ENCODE measurements around the gene MCF2L. TPM values are rescaled to one million over a fixed set of nuclear protein-coding genes. Genes with fewer than 3 reads are reported as not detected.

Gene MCF2L
- total RNA-seq, 1 experiment from 2014 or later, result not detected

- ChIA-PET CTCF (no interaction called here), POLR2A (no interaction called here)
- Mint-ChIP-seq H3K9me3 (ENCODE audit: unreplicated experiment) (no peaks in the 10 kb centered on the region), H3K4me3 (ENCODE audit: unreplicated experiment) (no peak overlapping the region), H3K27ac (ENCODE audit: low read depth, unreplicated experiment) (no peak overlapping the region), H3K36me3 (ENCODE audit: insufficient read depth, unreplicated experiment) (no peaks in the 10 kb centered on the region), H3K27me3 (ENCODE audit: insufficient read depth, unreplicated experiment) (no peaks in the 10 kb centered on the region), H3K4me1 (ENCODE audit: insufficient read depth, unreplicated experiment) (no peaks in the 10 kb centered on the region)
- no peak for DNase-seq (ENCODE audit: unreplicated experiment)
- no peak for TF ChIP-seq CTCF (IDR thresholded peaks at IDR 0.05; ENCODE audit: unreplicated experiment)
- intact Hi-C loops (cut with micrococcal nuclease), result no loop called here
- no TSS peak for BruUV-seq (replicated peaks)
These were observed 97.1 kb downstream of the MCF2L start for GRCh38 chr13:113066142-113066455.

- no TSS peak for BruUV-seq (replicated peaks)
- CTCF ChIA-PET, result no interaction called here
These were observed 97.7 kb downstream of the MCF2L start for GRCh38 chr13:113066746-113067145.

GRCh38 chr13:113069861-113070805 lies 101.1 kb downstream of the MCF2L start:
- no peaks in the 10 kb centered on the region for H3K36me3 Mint-ChIP-seq (ENCODE audit: insufficient read depth, unreplicated experiment)
- intact Hi-C loops (cut with micrococcal nuclease), result no loop called here
- no peak for TF ChIP-seq CTCF (IDR thresholded peaks at IDR 0.05; ENCODE audit: unreplicated experiment)
- POLR2A ChIA-PET, result no interaction called here
- H3K27me3 Mint-ChIP-seq (ENCODE audit: insufficient read depth, unreplicated experiment), result peaks cover 12% of the 10 kb centered on the region
- H3K27ac Mint-ChIP-seq (ENCODE audit: low read depth, unreplicated experiment), result no peak overlapping the region
- no TSS peak for BruUV-seq (replicated peaks)
- H3K4me3 Mint-ChIP-seq (ENCODE audit: unreplicated experiment), result no peak overlapping the region
- CTCF ChIA-PET, result no interaction called here
- no peak for DNase-seq (ENCODE audit: unreplicated experiment)
- no peaks in the 10 kb centered on the region for H3K9me3 Mint-ChIP-seq (ENCODE audit: unreplicated experiment)
- H3K4me1 Mint-ChIP-seq (ENCODE audit: insufficient read depth, unreplicated experiment), result no peaks in the 10 kb centered on the region

More at GRCh38 chr13:113066746-113067145, 97.7 kb downstream of the MCF2L start:
- Mint-ChIP-seq H3K4me3 (ENCODE audit: unreplicated experiment) (no peak overlapping the region), H3K9me3 (ENCODE audit: unreplicated experiment) (no peaks in the 10 kb centered on the region), H3K36me3 (ENCODE audit: insufficient read depth, unreplicated experiment) (no peaks in the 10 kb centered on the region), H3K27me3 (ENCODE audit: insufficient read depth, unreplicated experiment) (no peaks in the 10 kb centered on the region), H3K27ac (ENCODE audit: low read depth, unreplicated experiment) (no peak overlapping the region), H3K4me1 (ENCODE audit: insufficient read depth, unreplicated experiment) (no peaks in the 10 kb centered on the region)
- intact Hi-C loops (cut with micrococcal nuclease), result no loop called here
- DNase-seq (ENCODE audit: unreplicated experiment), result no peak
- TF ChIP-seq CTCF (IDR thresholded peaks at IDR 0.05; ENCODE audit: unreplicated experiment), result no peak
- POLR2A ChIA-PET, result no interaction called here

- ChIA-PET CTCF (no interaction called here), POLR2A (no interaction called here)
- Mint-ChIP-seq H3K4me1 (ENCODE audit: insufficient read depth, unreplicated experiment) (no peaks in the 10 kb centered on the region), H3K4me3 (ENCODE audit: unreplicated experiment) (no peak overlapping the region), H3K9me3 (ENCODE audit: unreplicated experiment) (no peaks in the 10 kb centered on the region), H3K27ac (ENCODE audit: low read depth, unreplicated experiment) (no peak overlapping the region), H3K27me3 (ENCODE audit: insufficient read depth, unreplicated experiment) (peaks cover 12% of the 10 kb centered on the region), H3K36me3 (ENCODE audit: insufficient read depth, unreplicated experiment) (no peaks in the 10 kb centered on the region)
- no peak for TF ChIP-seq CTCF (IDR thresholded peaks at IDR 0.05; ENCODE audit: unreplicated experiment)
- no peak for DNase-seq (ENCODE audit: unreplicated experiment)
- no TSS peak for BruUV-seq (replicated peaks)
- intact Hi-C loops (cut with micrococcal nuclease), result no loop called here
These were observed 101.8 kb downstream of the MCF2L start for GRCh38 chr13:113070855-113071254.
